ENCODE measurements around the gene JMJD8.

The JMJD8 gene

DNA sequence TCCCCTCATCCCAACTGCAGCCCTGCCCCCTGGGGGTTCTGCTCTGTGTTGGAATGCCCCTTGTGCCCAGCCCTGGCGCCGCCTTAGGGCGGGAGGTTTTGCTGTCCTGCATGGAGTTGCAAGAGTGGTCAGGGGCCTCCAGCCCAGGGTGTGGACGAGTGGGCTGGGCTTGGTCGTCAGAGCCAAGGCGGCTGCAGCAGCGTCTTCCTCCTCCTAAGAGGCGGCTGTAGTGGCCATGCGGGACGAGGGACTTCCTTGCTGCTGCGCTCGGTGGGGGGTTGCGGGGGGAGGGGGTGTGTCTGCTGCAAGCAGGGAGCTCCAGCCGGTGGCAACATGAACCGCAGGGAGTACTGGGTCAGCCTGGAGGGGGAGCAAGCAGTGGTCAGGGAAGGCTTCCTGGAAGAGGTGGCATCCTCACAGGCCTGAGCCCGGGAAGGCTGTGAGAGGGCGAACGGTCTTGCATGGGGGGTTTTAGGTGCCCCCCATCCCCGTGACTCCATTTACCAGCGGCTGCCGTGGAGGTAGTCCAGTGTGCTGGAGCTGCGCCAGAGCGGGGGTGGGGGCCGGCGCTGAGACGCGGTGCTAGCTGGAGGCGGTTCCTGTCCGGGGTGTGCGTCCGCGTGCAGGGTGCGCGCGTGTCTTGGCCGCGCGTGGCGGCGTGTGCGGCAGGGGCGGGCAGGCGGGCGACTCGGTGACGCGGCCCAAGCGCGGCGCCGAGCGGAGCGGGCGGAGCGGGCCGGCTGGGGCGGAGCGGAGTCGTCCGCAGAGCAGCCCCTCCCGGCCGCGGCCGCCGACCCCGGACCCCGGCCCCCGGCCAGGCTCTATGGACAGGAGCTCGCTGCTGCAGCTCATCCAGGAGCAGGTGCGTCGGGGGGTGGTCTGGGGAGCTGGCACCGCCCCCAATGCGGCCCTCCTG, 8.9 kb downstream of the JMJD8 start, which contains the start of gene RHBDL1:
TSS of gene RHBDL1 (plus strand) at position 704 of the 916 bp plus-strand sequence. CDS start at position 824, 120 bp downstream.
- DNase-seq (ENCODE audit: extremely low read depth, low read depth): no peak
- TF ChIP-seq, protein P1, sequence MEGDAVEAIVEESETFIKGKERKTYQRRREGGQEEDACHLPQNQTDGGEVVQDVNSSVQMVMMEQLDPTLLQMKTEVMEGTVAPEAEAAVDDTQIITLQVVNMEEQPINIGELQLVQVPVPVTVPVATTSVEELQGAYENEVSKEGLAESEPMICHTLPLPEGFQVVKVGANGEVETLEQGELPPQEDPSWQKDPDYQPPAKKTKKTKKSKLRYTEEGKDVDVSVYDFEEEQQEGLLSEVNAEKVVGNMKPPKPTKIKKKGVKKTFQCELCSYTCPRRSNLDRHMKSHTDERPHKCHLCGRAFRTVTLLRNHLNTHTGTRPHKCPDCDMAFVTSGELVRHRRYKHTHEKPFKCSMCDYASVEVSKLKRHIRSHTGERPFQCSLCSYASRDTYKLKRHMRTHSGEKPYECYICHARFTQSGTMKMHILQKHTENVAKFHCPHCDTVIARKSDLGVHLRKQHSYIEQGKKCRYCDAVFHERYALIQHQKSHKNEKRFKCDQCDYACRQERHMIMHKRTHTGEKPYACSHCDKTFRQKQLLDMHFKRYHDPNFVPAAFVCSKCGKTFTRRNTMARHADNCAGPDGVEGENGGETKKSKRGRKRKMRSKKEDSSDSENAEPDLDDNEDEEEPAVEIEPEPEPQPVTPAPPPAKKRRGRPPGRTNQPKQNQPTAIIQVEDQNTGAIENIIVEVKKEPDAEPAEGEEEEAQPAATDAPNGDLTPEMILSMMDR (IDR thresholded peaks at IDR 0.05; ENCODE audit: low read depth, low read length): no peak; the same call in 1 of the 2 replicates

DNA sequence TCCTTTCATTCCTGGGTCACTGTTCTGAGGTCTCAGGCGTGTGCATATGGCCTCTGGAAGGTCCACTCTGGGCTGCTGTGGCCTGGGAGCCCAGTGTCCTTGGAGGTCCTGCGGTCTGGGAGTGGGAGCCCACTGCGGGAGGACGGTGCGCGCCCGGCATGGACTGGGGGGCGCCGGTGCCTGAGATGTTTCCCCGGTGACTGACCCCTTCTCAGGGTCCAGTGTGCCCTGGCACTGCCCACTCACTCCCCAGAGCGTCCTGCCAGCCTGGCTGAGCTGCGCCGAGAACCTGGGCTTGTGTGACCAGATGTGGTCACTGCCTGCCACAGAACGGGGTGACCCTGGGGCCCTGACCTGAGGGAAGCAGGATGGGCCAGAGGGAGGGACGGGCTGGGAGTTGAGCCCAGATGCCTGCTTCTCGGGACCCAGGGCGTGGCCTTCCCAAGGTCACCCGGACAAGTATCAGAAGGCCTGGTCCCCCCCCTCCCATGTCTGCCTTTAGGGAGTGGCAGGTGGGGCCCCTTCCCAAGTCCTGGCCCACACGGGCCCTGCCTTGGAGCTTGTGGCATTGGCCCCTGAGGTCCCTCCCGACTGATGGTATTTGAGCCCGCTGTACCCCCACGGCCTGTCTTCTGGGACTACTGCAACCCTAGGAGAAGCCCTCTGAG, 9.8 kb downstream of the JMJD8 start:
- TF ChIP-seq, protein P1 (IDR thresholded peaks at IDR 0.05; ENCODE audit: low read depth, low read length): no peak
- no peak for DNase-seq (ENCODE audit: extremely low read depth, low read depth)

DNA sequence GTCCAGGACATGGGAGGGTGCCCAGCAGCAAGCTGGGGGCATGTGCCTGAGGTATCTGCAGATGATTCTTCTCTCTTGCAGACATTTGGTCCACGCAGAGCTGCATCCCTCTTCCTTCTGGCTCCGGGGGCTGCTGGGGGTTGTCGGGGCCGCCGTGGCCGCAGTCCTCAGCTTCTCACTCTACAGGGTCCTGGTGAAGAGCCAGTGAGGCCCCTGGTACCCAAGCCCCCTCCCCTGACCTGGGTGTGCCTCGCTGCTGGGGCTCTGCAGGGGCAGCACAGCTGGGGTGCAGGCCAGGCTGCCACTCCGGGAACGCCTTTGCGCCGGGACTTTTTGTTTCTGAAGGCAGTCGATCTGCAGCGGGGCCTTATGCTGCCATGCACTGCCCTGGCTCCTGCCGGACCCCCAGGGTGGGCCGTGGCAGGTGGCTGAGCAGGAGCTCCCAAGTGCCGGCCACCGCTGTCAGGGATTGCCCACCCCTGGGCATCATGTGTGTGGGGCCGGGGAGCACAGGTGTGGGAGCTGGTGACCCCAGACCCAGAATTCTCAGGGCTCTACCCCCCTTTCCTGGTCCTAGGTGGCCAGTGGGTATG, 10.6 kb downstream of the JMJD8 start:
- no peak for DNase-seq (ENCODE audit: extremely low read depth, low read depth)

DNA sequence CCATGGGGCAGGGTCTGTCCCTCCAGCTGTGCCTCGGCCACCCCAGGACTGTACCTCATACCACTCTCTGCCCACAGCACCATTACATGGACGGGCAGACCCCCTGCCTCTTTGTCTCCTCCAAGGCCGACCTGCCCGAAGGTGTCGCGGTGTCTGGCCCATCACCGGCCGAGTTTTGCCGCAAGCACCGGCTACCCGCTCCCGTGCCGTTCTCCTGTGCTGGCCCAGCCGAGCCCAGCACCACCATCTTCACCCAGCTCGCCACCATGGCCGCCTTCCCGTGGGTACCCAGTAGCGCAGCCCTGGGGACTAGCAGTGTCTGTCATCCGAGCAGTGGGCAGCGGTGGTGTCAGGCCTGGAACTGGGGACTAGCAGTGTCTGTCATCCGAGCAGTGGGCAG, 11.3 kb downstream of the JMJD8 start:
- DNase-seq (ENCODE audit: extremely low read depth, low read depth): no peak
- TF ChIP-seq, protein P1 (IDR thresholded peaks at IDR 0.05; ENCODE audit: low read depth, low read length): no peak

More for the DNA sequence above, 10.6 kb downstream of the JMJD8 start:
- TF ChIP-seq, protein P1 (IDR thresholded peaks at IDR 0.05; ENCODE audit: low read depth, low read length): no peak

DNA sequence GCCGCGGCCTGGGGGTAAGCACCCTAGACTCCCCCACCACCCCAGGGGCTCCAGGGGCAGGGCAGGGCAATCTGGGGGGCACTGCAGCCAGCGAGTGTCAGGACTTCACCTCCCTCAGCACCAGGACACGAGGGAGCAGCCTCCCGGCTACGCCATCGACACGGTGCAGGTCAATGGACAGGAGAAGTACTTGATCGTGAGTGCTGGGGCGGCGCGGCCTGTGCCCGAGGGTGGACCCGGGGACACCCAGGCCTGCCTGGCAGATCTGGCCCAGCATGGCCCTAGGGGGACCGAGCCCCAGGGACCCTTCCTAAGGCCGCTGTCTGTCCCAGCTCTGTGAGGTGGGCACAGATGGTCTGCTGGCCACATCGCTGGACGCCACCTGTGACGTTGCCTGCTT, 11.8 kb downstream of the JMJD8 start:
- DNase-seq (ENCODE audit: extremely low read depth, low read depth): no peak

DNA sequence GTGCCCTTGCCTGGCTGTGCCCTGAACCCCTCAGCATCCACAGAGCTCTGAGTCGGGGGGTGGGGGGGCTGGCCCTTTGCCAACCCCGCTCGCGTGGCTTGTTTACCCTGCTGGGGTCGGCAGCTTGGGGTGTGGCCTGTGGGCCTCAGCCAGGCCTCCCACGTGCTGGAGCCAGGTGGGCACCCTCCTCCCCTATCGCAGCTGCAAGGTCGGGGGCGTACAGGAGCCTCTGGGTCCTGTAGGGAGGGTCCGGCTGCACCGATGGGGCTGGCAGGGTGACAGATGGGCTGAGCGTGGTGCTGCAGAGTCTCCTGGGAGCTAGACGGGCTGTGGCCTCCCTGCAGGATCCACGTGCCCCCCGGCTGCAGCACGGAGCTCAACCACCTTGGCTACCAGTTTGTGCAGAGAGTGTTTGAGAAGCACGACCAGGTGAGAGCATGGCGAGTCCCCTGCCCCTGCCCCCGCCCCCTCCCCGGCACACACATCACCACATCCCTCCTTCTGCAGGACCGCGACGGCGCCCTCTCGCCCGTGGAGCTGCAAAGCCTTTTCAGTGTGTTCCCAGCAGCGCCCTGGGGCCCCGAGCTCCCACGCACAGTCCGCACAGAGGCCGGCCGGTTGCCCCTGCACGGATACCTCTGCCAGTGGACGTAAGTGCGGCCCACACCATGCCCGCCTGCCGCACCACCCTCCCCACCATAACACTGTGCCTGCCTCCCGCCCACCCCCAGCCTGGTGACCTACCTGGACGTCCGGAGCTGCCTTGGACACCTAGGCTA, 12.6 kb downstream of the JMJD8 start:
- no peak for DNase-seq (ENCODE audit: extremely low read depth, low read depth)
- TF ChIP-seq, protein P1 (IDR thresholded peaks at IDR 0.05; ENCODE audit: low read depth, low read length): no peak

More for the DNA sequence above, 11.8 kb downstream of the JMJD8 start:
- TF ChIP-seq, protein P1 (IDR thresholded peaks at IDR 0.05; ENCODE audit: low read depth, low read length): no peak

Data from AG09319 (cell line).